RWPE2 (cell line): ENCODE measurements around the gene TBX2.

Experiments
- ATAC-seq: fragments of 200-7000 bp; cut with Tn5 transposase; 3 replicates; pipeline ENCODE4 v1.9.1; 2021; ENCODE audit warnings: low read depth
- DNase-seq: peaks from one replicate; pipeline ENCODE4 v3.0.0-alpha.2; 2020; ENCODE audit warnings: low spot score
- H3K27ac ChIP-seq: fragments of 450-650 bp; 2 replicates; pipeline ENCODE4 v1.5.1; 2017; ENCODE audit warnings: mild to moderate bottlenecking; ENCODE audit not compliant: poor library complexity, severe bottlenecking
- H3K27me3 ChIP-seq: fragments of 250-450 bp; sonication (Bioruptor Pico); 2 replicates; pipeline ENCODE4 v1.5.1; 2021; ENCODE audit warnings: mild to moderate bottlenecking, moderate library complexity; ENCODE audit not compliant: insufficient read depth, poor library complexity, severe bottlenecking
- H3K36me3 ChIP-seq: fragments of 250-450 bp; sonication (Bioruptor Pico); 2 replicates; pipeline ENCODE4 v1.5.1; 2020; ENCODE audit warnings: low read depth, mild to moderate bottlenecking, moderate library complexity
- H3K4me1 ChIP-seq: fragments of 250-450 bp; sonication (Bioruptor Pico); 2 replicates; pipeline ENCODE4 v1.5.1; 2021; ENCODE audit warnings: mild to moderate bottlenecking, moderate library complexity; ENCODE audit not compliant: insufficient read depth, poor library complexity, severe bottlenecking
- H3K4me3 ChIP-seq: fragments of 250-450 bp; sonication (Bioruptor Pico); 2 replicates; pipeline ENCODE4 v1.5.1; 2021; ENCODE audit warnings: mild to moderate bottlenecking, moderate library complexity; ENCODE audit not compliant: severe bottlenecking
- H3K9me3 ChIP-seq: fragments of 250-450 bp; sonication (Bioruptor Pico); 2 replicates; pipeline ENCODE4 v1.5.1; 2021; ENCODE audit warnings: mild to moderate bottlenecking, moderate library complexity; ENCODE audit not compliant: severe bottlenecking
- TF ChIP-seq, protein P1 (sequence below): fragments of 450-650 bp; IDR thresholded peaks from one replicate; pipeline ENCODE4 v1.5.1; 2017; ENCODE audit warnings: mild to moderate bottlenecking, moderate library complexity; ENCODE audit not compliant: poor library complexity, severe bottlenecking

The TBX2 gene

DNA sequence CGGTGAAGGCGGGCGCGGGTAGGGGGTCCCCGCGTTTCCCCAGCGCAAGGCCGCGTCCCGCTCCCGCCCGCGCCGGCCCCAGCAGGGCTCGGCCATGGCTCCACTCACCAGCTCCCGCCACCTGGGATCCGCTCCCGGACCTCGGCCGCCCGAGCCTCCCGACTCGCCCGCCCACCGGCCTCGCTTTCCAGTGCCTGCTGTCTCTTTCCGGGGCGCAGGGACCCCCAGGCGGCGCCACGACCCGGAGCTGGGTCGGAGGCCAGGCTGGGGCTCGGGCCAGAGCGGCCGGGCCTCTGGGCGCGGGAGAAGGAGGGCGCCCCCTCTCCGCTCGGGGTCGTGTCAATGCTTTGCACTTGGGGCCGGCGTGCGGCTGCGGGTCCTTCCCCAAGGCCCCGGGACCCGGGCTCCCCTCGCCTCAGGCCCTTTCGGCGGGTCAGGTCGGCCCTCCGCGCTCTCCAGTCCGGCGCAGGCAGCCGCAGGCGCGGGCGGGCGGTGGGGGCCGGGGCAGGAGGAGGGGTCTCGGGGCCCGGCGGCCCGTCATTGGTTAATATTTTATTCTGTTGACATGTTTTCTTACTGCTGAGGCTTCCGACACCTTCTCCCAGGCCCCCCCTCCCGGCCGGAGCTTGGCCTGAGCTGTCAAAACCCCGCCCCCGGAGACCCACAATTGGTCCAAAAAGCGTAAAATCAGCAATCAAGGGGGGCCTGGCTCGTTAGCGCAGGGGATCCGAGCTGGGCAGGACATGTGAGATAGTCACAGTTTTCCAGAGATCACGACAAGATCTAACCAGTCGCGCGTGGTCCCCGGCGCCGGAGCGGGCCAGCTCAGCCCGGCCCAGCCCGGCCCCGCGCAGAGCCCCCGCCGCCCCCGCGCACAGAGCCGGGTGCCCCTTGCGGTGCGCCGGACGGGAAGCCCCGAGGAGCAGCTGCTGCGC is at the start of gene TBX2:
Gene TBX2 (plus strand): TSS at position 713 of the 935 bp plus-strand sequence. CDS start 334 bp downstream, outside the sequence.
- no peaks in the 10 kb centered on the region for H3K9me3 ChIP-seq
- H3K4me3 ChIP-seq, result peak within 1 kb of the TSS; percentile 43
- TF ChIP-seq, protein P1, sequence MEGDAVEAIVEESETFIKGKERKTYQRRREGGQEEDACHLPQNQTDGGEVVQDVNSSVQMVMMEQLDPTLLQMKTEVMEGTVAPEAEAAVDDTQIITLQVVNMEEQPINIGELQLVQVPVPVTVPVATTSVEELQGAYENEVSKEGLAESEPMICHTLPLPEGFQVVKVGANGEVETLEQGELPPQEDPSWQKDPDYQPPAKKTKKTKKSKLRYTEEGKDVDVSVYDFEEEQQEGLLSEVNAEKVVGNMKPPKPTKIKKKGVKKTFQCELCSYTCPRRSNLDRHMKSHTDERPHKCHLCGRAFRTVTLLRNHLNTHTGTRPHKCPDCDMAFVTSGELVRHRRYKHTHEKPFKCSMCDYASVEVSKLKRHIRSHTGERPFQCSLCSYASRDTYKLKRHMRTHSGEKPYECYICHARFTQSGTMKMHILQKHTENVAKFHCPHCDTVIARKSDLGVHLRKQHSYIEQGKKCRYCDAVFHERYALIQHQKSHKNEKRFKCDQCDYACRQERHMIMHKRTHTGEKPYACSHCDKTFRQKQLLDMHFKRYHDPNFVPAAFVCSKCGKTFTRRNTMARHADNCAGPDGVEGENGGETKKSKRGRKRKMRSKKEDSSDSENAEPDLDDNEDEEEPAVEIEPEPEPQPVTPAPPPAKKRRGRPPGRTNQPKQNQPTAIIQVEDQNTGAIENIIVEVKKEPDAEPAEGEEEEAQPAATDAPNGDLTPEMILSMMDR, result no peak
- H3K27me3 ChIP-seq, result peaks cover 76% of the 10 kb centered on the region
- H3K36me3 ChIP-seq, result no peaks in the 10 kb centered on the region
- peaks cover 3% of the 10 kb centered on the region for H3K4me1 ChIP-seq
- no peak for DNase-seq
- H3K27ac ChIP-seq, result no peak within 1 kb of the TSS
- ATAC-seq, result peak; percentile 26

DNA sequence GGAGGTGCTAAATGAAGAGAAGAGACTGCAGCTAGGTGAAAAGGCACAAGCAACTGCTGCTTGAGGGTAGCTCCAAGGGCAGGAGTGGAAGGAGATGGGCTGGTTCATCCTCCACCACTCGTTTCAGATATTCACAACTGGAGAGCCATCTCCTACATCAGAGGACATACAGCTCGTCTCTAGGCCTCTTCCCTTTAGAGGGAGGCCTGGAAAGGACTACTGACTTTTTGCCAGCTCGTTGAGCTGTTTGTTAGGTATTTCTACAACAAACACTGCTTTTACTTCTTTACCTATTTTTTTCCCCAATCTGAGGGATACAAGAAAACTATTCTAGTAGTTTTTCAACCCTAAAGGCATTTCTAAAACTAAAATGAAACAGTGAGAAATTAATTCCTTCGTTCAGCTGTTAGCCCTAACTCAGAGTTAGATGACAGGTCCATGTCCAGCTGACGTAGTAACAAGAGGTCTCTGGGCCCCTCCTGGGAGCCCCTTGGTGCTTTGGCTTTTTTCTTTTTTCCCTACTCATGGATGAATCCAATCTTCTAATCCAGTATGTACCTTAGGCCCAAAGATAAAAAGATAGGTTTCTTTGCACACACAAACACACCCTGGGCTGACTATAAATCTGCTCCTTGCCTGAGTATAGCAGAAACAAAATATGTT is 47.8 kb upstream of the TBX2 start:
- TF ChIP-seq, protein P1, result no peak
- no peak for ATAC-seq
- Histone ChIP-seq H3K27me3 (no peaks in the 10 kb centered on the region), H3K27ac (no peak overlapping the region), H3K4me3 (no peak overlapping the region), H3K9me3 (no peaks in the 10 kb centered on the region), H3K36me3 (no peaks in the 10 kb centered on the region), H3K4me1 (peaks cover 9% of the 10 kb centered on the region)
- DNase-seq, result no peak

GRCh38 chr17:61352408-61352770 is 47.3 kb upstream of the TBX2 start:
- peaks cover 12% of the 10 kb centered on the region for H3K4me1 ChIP-seq
- H3K9me3 ChIP-seq, result no peaks in the 10 kb centered on the region
- ATAC-seq (no peak), DNase-seq (no peak)
- no peaks in the 10 kb centered on the region for H3K36me3 ChIP-seq
- TF ChIP-seq, protein P1, result no peak
- no peak overlapping the region for H3K4me3 ChIP-seq
- H3K27me3 ChIP-seq, result no peaks in the 10 kb centered on the region
- H3K27ac ChIP-seq, result no peak overlapping the region

- DNase-seq, result no peak
- H3K36me3 ChIP-seq, result no peaks in the 10 kb centered on the region
- H3K9me3 ChIP-seq, result no peaks in the 10 kb centered on the region
- peaks cover 12% of the 10 kb centered on the region for H3K4me1 ChIP-seq
- no peak overlapping the region for H3K27ac ChIP-seq
- no peak overlapping the region for H3K4me3 ChIP-seq
- TF ChIP-seq, protein P1, result no peak
- no peak for ATAC-seq
- no peaks in the 10 kb centered on the region for H3K27me3 ChIP-seq
Measured at GRCh38 chr17:61352781-61353491, 46.7 kb upstream of the TBX2 start.
